Retina (tissue), 1 donor: ENCODE measurements around the gene CEP72.
"Not testable (repeated sequence)": the region's sequence is repeated elsewhere in the genome, so short reads cannot be mapped to it uniquely, and the experiment has no call there.

ENCODE experiments used
- DNase-seq: peaks from one replicate; pipeline ENCODE4 v3.0.0-alpha.2; 2016

Gene CEP72

GRCh38 chr5:611731-612486 is at the start of gene CEP72:
Gene CEP72, plus strand, starts transcription at chr5:612340. Its CDS starts 22 bp downstream, at chr5:612362.
- DNase-seq: peak; percentile 81

DNA sequence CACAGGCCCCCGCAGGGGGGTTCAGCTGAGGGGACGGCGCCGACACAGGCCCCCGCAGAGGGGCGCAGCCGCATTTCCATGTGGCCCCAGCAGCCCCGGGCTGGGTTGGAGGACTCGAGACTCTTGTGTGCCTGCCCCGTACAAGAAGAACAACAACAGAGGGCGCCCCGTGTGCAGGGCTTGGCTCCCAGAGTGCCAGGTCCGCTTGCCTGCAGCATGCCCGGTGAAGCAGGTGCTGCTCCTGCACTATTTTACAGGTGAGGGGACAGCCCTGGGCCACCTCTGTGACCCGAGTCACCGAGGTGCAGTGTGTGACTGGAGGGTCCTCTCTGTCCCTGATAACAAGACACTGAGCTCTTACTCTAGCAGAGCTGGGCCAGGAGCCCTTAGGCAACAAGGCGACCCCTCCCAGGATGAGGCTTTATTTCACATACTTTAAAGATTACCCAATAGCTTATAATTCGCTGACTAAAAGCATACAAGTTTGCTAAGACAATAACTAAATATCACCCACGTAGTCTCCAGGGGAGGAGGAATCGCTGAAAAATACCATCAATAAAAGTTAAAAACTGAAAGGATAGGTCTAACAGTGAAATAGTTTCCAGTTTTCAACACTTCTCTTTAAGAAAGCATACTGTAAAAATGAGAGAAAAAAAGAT is 46.2 kb upstream of the CEP72 start:
- peak; percentile 56 for DNase-seq

DNA sequence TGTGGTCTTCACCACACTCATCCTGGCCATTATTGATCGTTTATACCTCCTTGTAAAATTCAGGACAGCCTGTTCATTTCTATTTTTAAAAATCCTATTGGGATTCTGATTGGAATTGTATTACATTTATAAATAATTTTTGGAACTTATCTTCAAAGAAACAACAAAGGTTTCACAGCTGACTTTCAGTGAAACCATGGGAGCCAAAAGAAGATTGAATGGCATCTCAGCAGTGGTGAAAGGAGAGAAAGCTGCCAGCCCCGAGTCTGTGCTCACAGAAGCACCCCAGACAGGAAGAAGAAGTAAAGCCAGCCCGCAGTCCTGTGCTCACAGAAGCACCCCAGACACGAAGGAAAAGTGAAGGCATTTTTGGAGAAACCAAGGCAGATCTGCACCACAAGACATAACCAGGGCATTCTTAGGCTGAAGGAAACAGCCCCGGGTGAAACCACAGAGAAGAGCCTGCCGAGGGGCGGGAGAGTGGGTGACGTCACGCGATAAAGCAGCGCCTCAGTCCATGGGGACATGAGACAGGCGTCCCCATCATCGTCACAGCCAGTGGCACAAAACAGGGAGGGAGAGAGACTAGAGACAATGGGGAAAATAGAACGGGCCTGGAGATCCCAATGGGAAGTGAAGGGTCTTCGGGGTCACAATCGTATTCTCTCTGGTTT is 45.4 kb upstream of the CEP72 start:
- no peak for DNase-seq

- DNase-seq: no peak
These were observed 44.5 kb upstream of the CEP72 start for GRCh38 chr5:567664-568060.

DNA sequence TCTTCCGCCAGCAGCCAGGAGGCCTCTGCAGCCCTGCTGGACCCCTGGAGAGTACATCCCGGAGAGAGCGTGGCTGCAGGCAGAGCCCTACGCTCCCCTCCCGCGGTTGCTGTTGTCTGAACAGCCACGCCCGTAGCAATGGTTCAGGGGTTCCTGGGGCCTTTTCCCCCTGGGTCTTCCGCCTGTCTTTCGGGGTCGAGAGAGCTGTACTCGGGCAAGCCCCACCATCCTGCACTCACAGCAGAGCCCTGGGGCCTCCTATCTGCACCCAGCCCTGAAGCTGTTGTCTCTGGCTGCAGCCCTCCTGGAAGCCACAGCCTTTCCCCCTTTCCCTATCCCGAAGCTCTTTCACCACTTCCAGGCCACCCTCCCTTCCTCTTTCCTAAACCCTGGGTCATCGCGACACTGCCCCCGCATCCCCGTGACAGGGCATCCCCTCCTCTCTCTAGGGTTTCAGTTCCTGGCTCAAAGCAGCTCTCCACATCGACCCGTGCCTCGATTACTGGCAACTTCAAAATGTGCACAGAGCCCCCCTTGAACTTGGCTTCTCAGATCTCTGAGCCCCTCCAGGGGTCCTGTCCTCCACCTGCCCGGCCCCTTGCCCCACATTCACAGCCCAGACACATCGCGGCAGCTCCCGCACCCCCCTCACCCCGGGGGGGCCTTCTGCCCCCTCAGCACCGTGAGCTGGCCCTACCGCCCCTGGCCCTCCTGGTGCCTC is 43.9 kb upstream of the CEP72 start:
- DNase-seq: peak; percentile 31

- no peak for DNase-seq
These were observed 43.3 kb upstream of the CEP72 start for GRCh38 chr5:568809-569208.

DNA sequence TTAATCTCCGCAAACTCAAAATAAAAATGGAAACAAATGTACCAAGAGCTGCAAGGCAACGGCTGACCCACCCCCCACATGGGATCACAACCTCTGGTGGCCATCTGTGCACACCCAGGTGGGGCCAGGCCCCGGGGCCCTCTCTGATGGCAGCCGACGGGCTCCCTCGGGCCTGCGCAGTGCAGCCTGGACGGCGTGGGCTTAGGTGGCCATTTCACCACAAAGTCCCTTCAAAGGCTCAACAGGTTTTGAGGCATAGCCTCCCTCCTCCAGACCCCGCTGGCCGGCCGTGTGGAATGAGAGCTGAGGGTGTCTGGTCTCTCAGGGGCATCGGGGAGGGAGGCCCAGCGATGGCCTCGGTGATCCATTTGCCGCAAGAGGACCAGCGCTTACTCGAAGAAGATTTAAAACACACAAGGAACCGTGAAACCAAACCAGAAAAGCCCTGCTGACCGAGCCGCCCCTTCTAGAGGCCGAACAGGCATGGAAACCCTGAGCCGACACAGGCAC is 42.7 kb upstream of the CEP72 start:
- no peak for DNase-seq

GRCh38 chr5:569868-570361 is 42.2 kb upstream of the CEP72 start:
- no peak for DNase-seq

DNA sequence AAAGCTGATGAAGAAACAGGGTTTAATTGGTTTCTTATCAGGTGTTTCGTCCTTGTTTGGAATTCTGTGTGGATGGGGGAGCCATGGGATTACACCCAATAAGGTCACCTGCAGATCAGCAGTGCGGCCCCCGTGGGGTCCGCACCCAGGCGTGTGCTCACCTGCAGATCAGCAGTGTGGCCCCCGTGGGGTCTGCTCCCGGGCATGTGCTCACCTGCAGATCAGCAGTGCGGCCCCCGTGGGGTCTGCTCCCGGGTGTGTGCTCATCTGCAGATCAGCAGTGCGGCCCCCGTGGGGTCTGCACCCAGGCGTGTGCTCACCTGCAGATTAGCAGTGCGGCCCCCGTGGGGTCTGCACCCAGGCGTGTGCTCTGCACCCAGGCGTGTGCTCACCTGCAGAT is 41.7 kb upstream of the CEP72 start:
- no peak for DNase-seq

GRCh38 chr5:570886-571285 is 41.3 kb upstream of the CEP72 start:
- no peak for DNase-seq

GRCh38 chr5:571791-572190 is 40.3 kb upstream of the CEP72 start:
- DNase-seq: no peak

- DNase-seq: no peak
These were observed 39.6 kb upstream of the CEP72 start for GRCh38 chr5:572398-573019.

- no peak for DNase-seq
These were observed 38.9 kb upstream of the CEP72 start for GRCh38 chr5:573206-573605.

DNA sequence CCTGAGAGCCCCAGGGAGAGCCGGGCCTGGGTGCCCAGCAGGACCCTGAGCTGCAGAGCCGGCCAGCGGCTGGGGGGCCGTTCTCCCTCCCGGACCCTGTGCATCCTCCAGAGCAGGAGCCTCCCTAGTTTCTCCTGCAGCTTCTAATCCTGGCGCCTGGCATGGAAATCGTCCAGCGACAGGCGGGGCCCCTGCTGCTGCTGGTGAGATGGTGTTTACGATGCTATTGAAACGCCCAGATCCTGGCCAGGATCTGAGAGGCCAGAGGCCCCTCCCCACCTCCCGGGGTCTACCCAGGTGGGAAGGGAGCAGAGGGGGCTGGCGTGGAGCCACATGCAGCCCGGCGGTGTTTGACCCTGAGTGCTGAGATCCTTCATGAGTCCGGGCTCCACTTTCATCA is 38.2 kb upstream of the CEP72 start:
- DNase-seq: no peak

DNA sequence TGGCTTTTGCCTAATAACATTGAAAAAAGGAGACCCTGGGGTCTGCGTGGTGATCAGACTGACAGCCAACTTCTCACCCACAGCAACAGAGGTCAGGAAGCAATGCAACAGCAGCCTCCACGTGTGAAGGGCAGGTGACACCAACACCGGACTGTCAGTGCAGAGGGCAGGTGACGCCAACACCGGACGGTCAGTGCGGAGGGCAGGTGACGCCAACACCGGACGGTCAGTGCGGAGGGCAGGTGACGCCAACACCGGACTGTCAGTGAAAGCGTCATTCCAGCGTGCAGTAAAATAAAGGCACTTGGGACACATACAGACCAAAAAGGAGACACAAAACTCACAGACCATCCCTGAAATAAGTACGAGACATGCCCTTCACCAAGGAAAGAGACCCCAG is 37.2 kb upstream of the CEP72 start:
- no peak for DNase-seq

GRCh38 chr5:575636-576035 is 36.5 kb upstream of the CEP72 start:
- no peak for DNase-seq

- not testable (repeated sequence) for DNase-seq
These were observed 34.9 kb upstream of the CEP72 start for GRCh38 chr5:577214-577613.

DNA sequence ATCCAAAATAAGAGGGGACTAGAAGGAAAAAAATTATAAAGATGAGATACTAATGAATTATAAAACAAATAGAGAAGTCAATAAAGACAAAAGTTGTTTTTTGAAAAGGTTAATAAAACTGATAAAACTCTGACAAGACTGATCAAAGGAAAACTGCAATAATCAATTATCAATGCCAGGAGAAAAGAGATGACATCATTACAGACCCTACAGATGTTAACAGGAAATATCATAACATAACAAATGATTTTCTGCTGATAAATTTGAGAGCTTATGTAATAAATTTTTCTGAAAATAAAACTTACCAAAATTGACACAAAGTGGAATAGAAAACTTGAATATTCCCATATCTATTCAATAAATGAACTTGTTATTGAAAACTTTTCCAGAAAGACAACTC is 34.3 kb upstream of the CEP72 start:
- DNase-seq: no peak

GRCh38 chr5:579211-579610 is 32.9 kb upstream of the CEP72 start:
- no peak for DNase-seq

- DNase-seq: no peak
These were observed 32.3 kb upstream of the CEP72 start for GRCh38 chr5:579746-580366.

DNA sequence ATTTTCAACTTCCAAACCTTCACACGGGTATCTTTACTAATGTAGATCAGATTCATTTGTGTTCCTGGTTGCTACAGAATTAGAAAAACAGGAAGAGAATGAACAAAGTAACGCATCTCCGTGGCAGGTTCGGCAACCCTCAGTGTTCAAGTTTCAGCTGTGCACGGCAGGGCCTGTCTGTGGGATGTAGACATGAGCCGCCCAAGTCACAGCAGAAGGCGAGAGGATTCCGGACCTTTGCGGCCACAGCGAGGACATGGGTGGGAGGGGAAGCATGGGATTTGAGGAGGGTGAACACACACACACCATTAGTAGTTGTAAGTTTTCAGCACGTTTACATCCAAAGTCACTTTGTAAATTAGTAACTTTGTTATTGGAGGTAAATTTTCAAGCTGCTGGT is 31.7 kb upstream of the CEP72 start:
- DNase-seq: no peak

GRCh38 chr5:581266-581665 is 30.9 kb upstream of the CEP72 start:
- DNase-seq: no peak
